GM18502 (cell line): ENCODE results near the gene CHRND.
"Not testable (repeated sequence)": the region's sequence is repeated elsewhere in the genome, so short reads cannot be mapped to it uniquely, and the experiment has no call there.

Source experiments
- ATAC-seq: cut with Tn5 transposase; IDR thresholded peaks from one replicate; pipeline ENCODE4 v1.9.1; 2021; ENCODE audit warnings: mild to moderate bottlenecking; ENCODE audit not compliant: unreplicated experiment, poor library complexity

CHRND gene

GRCh38 chr2:232524771-232525170 lies 1.2 kb upstream of the CHRND start:
- ATAC-seq, result no peak

GRCh38 chr2:232525199-232525598 lies 761 bp upstream of the CHRND start:
- ATAC-seq, result no peak

- ATAC-seq, result no peak
Measured at GRCh38 chr2:232526372-232526941, 497 bp downstream of the CHRND start.

GRCh38 chr2:232527905-232528470 lies 2.0 kb downstream of the CHRND start:
- ATAC-seq, result no peak

GRCh38 chr2:232528746-232529460 lies 2.9 kb downstream of the CHRND start:
- no peak for ATAC-seq

- no peak for ATAC-seq
Measured at GRCh38 chr2:232529806-232530547, 4.0 kb downstream of the CHRND start.

GRCh38 chr2:232530626-232531260 lies 4.8 kb downstream of the CHRND start:
- ATAC-seq, result no peak

GRCh38 chr2:232532419-232532818 lies 6.5 kb downstream of the CHRND start:
- no peak for ATAC-seq

- not testable (repeated sequence) for ATAC-seq
Measured at GRCh38 chr2:232532821-232533220, 6.9 kb downstream of the CHRND start.

GRCh38 chr2:232533944-232534710 lies 8.2 kb downstream of the CHRND start:
- no peak for ATAC-seq

GRCh38 chr2:232534940-232535651 lies 9.1 kb downstream of the CHRND start:
- no peak for ATAC-seq

- no peak for ATAC-seq
Measured at GRCh38 chr2:232535761-232536530, 10.0 kb downstream of the CHRND start.

GRCh38 chr2:232537079-232537478 lies 11.1 kb downstream of the CHRND start:
- no peak for ATAC-seq

- ATAC-seq, result no peak
Measured at GRCh38 chr2:232537499-232537898, 11.5 kb downstream of the CHRND start.

GRCh38 chr2:232538671-232539070 lies 12.7 kb downstream of the CHRND start:
- no peak for ATAC-seq

GRCh38 chr2:232539298-232540231 lies 13.6 kb downstream of the CHRND start, which contains the start of gene CHRNG:
Gene CHRNG, plus strand, starts transcription at chr2:232539692. Its CDS starts 56 bp downstream, at chr2:232539748.
- no peak for ATAC-seq

GRCh38 chr2:232540441-232541041 lies 14.6 kb downstream of the CHRND start:
- no peak for ATAC-seq
